IMR-90 (cell line): Measurements from ENCODE around the gene PKHD1. TPM values are rescaled to one million over a fixed set of nuclear protein-coding genes. Genes with fewer than 3 reads are reported as not detected.

Experiments
- ATAC-seq: fragments of 200-7000 bp; cut with Tn5 transposase; 2 replicates; pipeline ENCODE4 v1.9.1; 2020; ENCODE audit warnings: low read depth, mild to moderate bottlenecking, moderate library complexity
- BruUV-seq: library from RNA; stranded (reverse); fragments of 400-500 nt; replicated peaks from 2 replicates; lab custom pipeline; 2021; lab: Mats Ljungman, UMichigan
- CTCF ChIA-PET: fragments of 300-600 bp; formaldehyde crosslinking; extraction: SDS; loops from one replicate; lab custom pipeline; 2021; ENCODE audit warnings: antibody characterized with exemption; lab: Yijun Ruan, JAX
- POLR2A ChIA-PET: fragments of 300-600 bp; sonication (Branson Sonifier 250); formaldehyde crosslinking; loops from one replicate; lab custom pipeline; 2022; ENCODE audit warnings: antibody characterized with exemption; ENCODE audit not compliant: unreplicated experiment; lab: Charles Lee
- DNase-seq: peaks from one replicate; pipeline ENCODE4 v3.0.0; 2013
- H2AFZ ChIP-seq: replicated peaks from 2 replicates; pipeline ENCODE3; 2013; ENCODE audit warnings: low read length, mild to moderate bottlenecking; ENCODE audit not compliant: poor library complexity
- H2AK5ac ChIP-seq: 2 replicates; pipeline ENCODE4 v1.6.1; 2013; ENCODE audit warnings: low read depth, low read length, inconsistent platforms
- H2AK9ac ChIP-seq: replicated peaks from 2 replicates; pipeline ENCODE3; 2013; ENCODE audit warnings: mild to moderate bottlenecking, low read depth, low read length, moderate library complexity; ENCODE audit not compliant: poor library complexity
- H2BK120ac ChIP-seq: 2 replicates; pipeline ENCODE4 v1.6.1; 2013; ENCODE audit warnings: low read depth, low read length, inconsistent platforms
- H2BK15ac ChIP-seq: 3 replicates; pipeline ENCODE4 v1.6.1; 2013; ENCODE audit warnings: low read depth, low read length, inconsistent platforms
- H2BK20ac ChIP-seq: 2 replicates; pipeline ENCODE4 v1.6.1; 2013; ENCODE audit warnings: low read depth, mild to moderate bottlenecking, inconsistent platforms, low read length, moderate library complexity
- H2BK5ac ChIP-seq: 2 replicates; pipeline ENCODE4 v1.6.1; 2013; ENCODE audit warnings: mild to moderate bottlenecking, low read depth, low read length, inconsistent platforms; ENCODE audit not compliant: poor library complexity, severe bottlenecking
- H3K14ac ChIP-seq: replicated peaks from 2 replicates; pipeline ENCODE4 v1.6.1; 2013; ENCODE audit warnings: low read depth, low read length, inconsistent platforms
- H3K18ac ChIP-seq: 2 replicates; pipeline ENCODE4 v1.6.1; 2013; ENCODE audit warnings: low read depth, low read length, control low read depth
- H3K23ac ChIP-seq: 2 replicates; pipeline ENCODE4 v1.6.1; 2013; ENCODE audit warnings: low read depth, low read length, inconsistent platforms
- H3K27ac ChIP-seq: 2 replicates; pipeline ENCODE4 v1.5.1; 2013; ENCODE audit warnings: mild to moderate bottlenecking, control low read depth, low read length; ENCODE audit not compliant: insufficient read depth
- H3K27me3 ChIP-seq: 2 replicates; pipeline ENCODE4 v1.6.1; 2013; ENCODE audit warnings: low read length; ENCODE audit not compliant: control insufficient read depth, insufficient read depth
- H3K36me3 ChIP-seq: 2 replicates; pipeline ENCODE4 v1.6.1; 2013; ENCODE audit warnings: low read length, mixed read lengths; ENCODE audit not compliant: control insufficient read depth, insufficient read depth
- H3K4ac ChIP-seq: 2 replicates; pipeline ENCODE4 v1.6.1; 2013; ENCODE audit warnings: low read depth, low read length, inconsistent platforms
- H3K4me1 ChIP-seq: 2 replicates; pipeline ENCODE4 v1.6.1; 2013; ENCODE audit warnings: low read length, mixed read lengths; ENCODE audit not compliant: control insufficient read depth, insufficient read depth
- H3K4me2 ChIP-seq: 2 replicates; pipeline ENCODE4 v1.6.1; 2013; ENCODE audit warnings: low read depth, mild to moderate bottlenecking, control low read depth, low read length, moderate library complexity
- H3K4me3 ChIP-seq: 2 replicates; pipeline ENCODE4 v1.5.1; 2013; ENCODE audit warnings: low read depth, mild to moderate bottlenecking, control low read depth, low read length, moderate library complexity; ENCODE audit not compliant: insufficient read depth
- H3K56ac ChIP-seq: 2 replicates; pipeline ENCODE4 v1.6.1; 2013; ENCODE audit warnings: low read length, inconsistent platforms; ENCODE audit not compliant: insufficient read depth; ENCODE audit errors: extremely low read depth
- H3K79me1 ChIP-seq, 2 experiments: 2 replicates each; pipeline ENCODE4 v1.6.1; 2013; ENCODE audit warnings: low read length in 2 of 2, inconsistent platforms in 1 of 2, low read depth in 1 of 2
- H3K9ac ChIP-seq: 2 replicates; pipeline ENCODE4 v1.6.1; 2013; ENCODE audit warnings: low read depth, low read length, control low read depth
- H3K9me1 ChIP-seq: 2 replicates; pipeline ENCODE4 v1.6.1; 2013; ENCODE audit warnings: low read length, inconsistent platforms; ENCODE audit not compliant: insufficient read depth
- H3K9me3 ChIP-seq: 2 replicates; pipeline ENCODE4 v1.6.1; 2013; ENCODE audit warnings: low read length; ENCODE audit not compliant: control insufficient read depth, insufficient read depth
- H4K20me1 ChIP-seq: 2 replicates; pipeline ENCODE4 v1.6.1; 2013; ENCODE audit warnings: low read length, inconsistent platforms; ENCODE audit not compliant: insufficient read depth
- H4K5ac ChIP-seq: 2 replicates; pipeline ENCODE4 v1.6.1; 2013; ENCODE audit warnings: mild to moderate bottlenecking, low read depth, low read length, control low read depth
- H4K8ac ChIP-seq, 2 experiments: 2 replicates each; pipeline ENCODE4 v1.6.1; 2013; ENCODE audit warnings: low read depth in 2 of 2, low read length in 2 of 2, control low read depth in 1 of 2, inconsistent platforms in 1 of 2
- H4K91ac ChIP-seq: 2 replicates; pipeline ENCODE4 v1.6.1; 2013; ENCODE audit warnings: low read depth, low read length, inconsistent platforms; ENCODE audit not compliant: insufficient read depth
- CHD1 ChIP-seq: IDR thresholded peaks from 2 replicates; pipeline ENCODE4 v1.6.1; 2012; ENCODE audit warnings: low read depth, low read length, improper control_type of control experiment
- MXI1 ChIP-seq: IDR thresholded peaks from 2 replicates; pipeline ENCODE4 v1.6.1; 2012; ENCODE audit warnings: low read depth, mild to moderate bottlenecking, low read length, moderate library complexity, borderline replicate concordance
- NFE2L2 ChIP-seq: fragments of 150-350 bp; IDR thresholded peaks from 2 replicates; pipeline ENCODE4 v1.6.1; 2016; ENCODE audit warnings: low read depth, mild to moderate bottlenecking, low read length
- RAD21 ChIP-seq: IDR thresholded peaks from 2 replicates; pipeline ENCODE4 v1.6.1; 2012; ENCODE audit warnings: low read length, improper control_type of control experiment
- SMC3 ChIP-seq: fragments of 150-350 bp; IDR thresholded peaks from 2 replicates; pipeline ENCODE4 v1.6.1; 2016; ENCODE audit warnings: low read depth, mild to moderate bottlenecking, antibody characterized with exemption, low read length, moderate library complexity
- dilution Hi-C: fragments of 300-500 bp; cut with HindIII; formaldehyde crosslinking; loops from one replicate; pipeline ENCODE4 v1.14.3; 2018; ENCODE audit warnings: low sequenced_read_pairs; ENCODE audit not compliant: unreplicated experiment
- in situ Hi-C: fragments of 300-500 bp; cut with MboI; formaldehyde crosslinking; loops from 3 replicates; pipeline ENCODE4 v1.14.3; 2019; ENCODE audit warnings: low sequenced_read_pairs, inconsistent platforms, mixed read lengths
- intact Hi-C: fragments of 100-400 bp; cut with micrococcal nuclease; formaldehyde crosslinking; loops from 2 replicates; pipeline ENCODE4 v1.10.0; 2022
- polyA plus RNA-seq, 3 experiments: library from polyadenylated mRNA; depleted of rRNA; stranded (reverse); fragments of >200 nt; gene quantifications; 2 replicates each; pipeline ENCODE4 v1.2.3, GENCODE V29; 2012; ENCODE audit warnings: low replicate concordance in 1 of 3
- total RNA-seq: library from RNA; depleted of rRNA; stranded (reverse); fragments of >200 nt; gene quantifications from 2 replicates; pipeline ENCODE4 v1.2.3, GENCODE V29; 2012

Gene PKHD1
- total and polyA plus RNA-seq, 2 of the 4 experiments (the other 2 are of a cell fraction): not detected

- H3K27me3 ChIP-seq: no peaks in the 10 kb centered on the region
- no peaks in the 10 kb centered on the region for H4K20me1 ChIP-seq
- ChIA-PET POLR2A (no interaction called here), CTCF (no interaction called here)
- intact Hi-C loops (no loop called here), in situ Hi-C loops (no loop called here), dilution Hi-C loops (no loop called here)
- no peaks in the 10 kb centered on the region for H3K9me3 ChIP-seq
- H3K9me1 ChIP-seq: no peaks in the 10 kb centered on the region
- no peak for TF ChIP-seq MXI1
- TF ChIP-seq CHD1: no peak
- TF ChIP-seq RAD21: no peak
- TF ChIP-seq NFE2L2: no peak
- no peak for TF ChIP-seq SMC3
- no peak overlapping the region for H3K56ac ChIP-seq
- no peak overlapping the region for H2BK15ac ChIP-seq
- DNase-seq (no peak), ATAC-seq (no peak)
- H3K4me3 ChIP-seq: no peak overlapping the region
- no peak overlapping the region for H3K18ac ChIP-seq
- H3K9ac ChIP-seq: no peak overlapping the region
- no peak overlapping the region for H3K23ac ChIP-seq
- no peak overlapping the region for H2BK120ac ChIP-seq
- H3K27ac ChIP-seq: no peak overlapping the region
- no peak overlapping the region for H2AK5ac ChIP-seq
- H2AFZ ChIP-seq: no peak overlapping the region
- no peak overlapping the region for H3K14ac ChIP-seq
- H2BK20ac ChIP-seq: no peak overlapping the region
- no peak overlapping the region for H2BK5ac ChIP-seq
- H2AK9ac ChIP-seq: no peak overlapping the region
- no peak overlapping the region for H4K5ac ChIP-seq
- no peaks in the 10 kb centered on the region for H3K79me1 ChIP-seq
- H3K4ac ChIP-seq: no peak overlapping the region
- no peak overlapping the region for H4K91ac ChIP-seq
- no TSS peak for BruUV-seq
- no peaks in the 10 kb centered on the region for H3K4me1 ChIP-seq
- H3K36me3 ChIP-seq: no peaks in the 10 kb centered on the region
- no peak overlapping the region for H3K4me2 ChIP-seq
- no peak overlapping the region for H4K8ac ChIP-seq
These were observed 179.2 kb downstream of the PKHD1 start for GRCh38 chr6:51908243-51908642.
